Measurements from ENCODE around the gene RIPOR1. TPM values are rescaled to one million over a fixed set of nuclear protein-coding genes. Genes with fewer than 3 reads are reported as not detected.

Gene RIPOR1
- total RNA-seq, 1 donor from 2014 or later, result 116 TPM

- intact Hi-C loops (cut with DNase I), result no loop called here
- ATAC-seq (no peak), DNase-seq (ENCODE audit: low spot score) (peak; percentile 6)
These were observed 51.6 kb downstream of the RIPOR1 start for GRCh38 chr16:67580202-67580601.

- DNase-seq (ENCODE audit: low spot score) (no peak), ATAC-seq (no peak)
- intact Hi-C loops (cut with DNase I), result no loop called here
These were observed 64.7 kb downstream of the RIPOR1 start for GRCh38 chr16:67593288-67593687.

GRCh38 chr16:67593701-67594100 is 65.1 kb downstream of the RIPOR1 start:
- DNase-seq (ENCODE audit: low spot score), result no peak
- no peak for ATAC-seq
- intact Hi-C loops (cut with DNase I), result no loop called here

GRCh38 chr16:67594256-67594915 is 65.8 kb downstream of the RIPOR1 start:
- ATAC-seq (no peak), DNase-seq (ENCODE audit: low spot score) (no peak)
- intact Hi-C loops (cut with DNase I), result no loop called here

- intact Hi-C loops (cut with DNase I), result no loop called here
- DNase-seq (ENCODE audit: low spot score) (no peak), ATAC-seq (no peak)
These were observed 66.3 kb downstream of the RIPOR1 start for GRCh38 chr16:67594956-67595355.

Other genes starting within 250 kb of the RIPOR1 start
- 15.0 TPM for gene PLEKHG4, start 249.3 kb upstream of the RIPOR1 start, total RNA-seq
- 0.53 TPM for gene KCTD19, start 202.1 kb upstream of the RIPOR1 start, total RNA-seq
- 1.5 TPM for gene LRRC36, start 202.0 kb upstream of the RIPOR1 start, total RNA-seq
- gene TPPP3, start 135.3 kb upstream of the RIPOR1 start, total RNA-seq, result 12.5 TPM
- 16.3 TPM for gene ZDHHC1, start 112.4 kb upstream of the RIPOR1 start, total RNA-seq
- gene HSD11B2, start 97.7 kb upstream of the RIPOR1 start, total RNA-seq, result 0.53 TPM
- gene ATP6V0D1, start 47.7 kb upstream of the RIPOR1 start, total RNA-seq, result 46.4 TPM
- gene AGRP, start 45.3 kb upstream of the RIPOR1 start, total RNA-seq, result not detected
- 44.0 TPM for gene CTCF, start 33.7 kb downstream of the RIPOR1 start, total RNA-seq
- 2.8 TPM for gene CARMIL2, start 116.3 kb downstream of the RIPOR1 start, total RNA-seq
- 21.2 TPM for gene ACD, start 131.4 kb downstream of the RIPOR1 start, total RNA-seq
- 5.6 TPM for gene PARD6A, start 132.1 kb downstream of the RIPOR1 start, total RNA-seq
- gene ENKD1, start 137.9 kb downstream of the RIPOR1 start, total RNA-seq, result 19.7 TPM
- 8.6 TPM for gene C16orf86, start 138.0 kb downstream of the RIPOR1 start, total RNA-seq
- gene GFOD2, start 190.5 kb downstream of the RIPOR1 start, total RNA-seq, result 16.8 TPM

Measured in sciatic nerve (tissue), 2 donors.